PC-9 (cell line): Measurements from ENCODE around the gene DNAJC7. TPM values are rescaled to one million over a fixed set of nuclear protein-coding genes. Genes with fewer than 3 reads are reported as not detected.

Experiments used
- BruUV-seq: library from RNA; stranded (reverse); fragments of 400-500 nt; replicated peaks from 2 replicates; lab custom pipeline; 2021; lab: Mats Ljungman, UMichigan
- CTCF ChIA-PET: fragments of 300-600 bp; sonication (Branson Sonifier 250); formaldehyde crosslinking; loops from one replicate; lab custom pipeline; 2022; ENCODE audit warnings: antibody characterized with exemption; lab: Charles Lee
- POLR2A ChIA-PET: fragments of 300-600 bp; sonication (Branson Sonifier 250); formaldehyde crosslinking; loops from one replicate; lab custom pipeline; 2022; ENCODE audit warnings: antibody characterized with exemption; ENCODE audit not compliant: unreplicated experiment; lab: Charles Lee
- DNase-seq, 2 experiments: peaks; one replicate each; pipeline versions ENCODE4 v3.0.0 to v3.0.0-alpha.2; 2015 to 2022; ENCODE audit warnings: mixed read lengths in 1 of 2
- H2AFZ ChIP-seq: fragments of 200-600 bp; sonication (generic); 2 replicates; pipeline ENCODE4 v1.8.1; 2017; ENCODE audit warnings: antibody characterized with exemption
- H3F3A ChIP-seq: fragments of 200-600 bp; sonication (generic); 2 replicates; pipeline ENCODE4 v1.8.1; 2017; ENCODE audit warnings: antibody characterized with exemption, mild to moderate bottlenecking, low read depth; ENCODE audit not compliant: insufficient read depth
- H3K27ac ChIP-seq: fragments of 200-600 bp; sonication (generic); 2 replicates; pipeline ENCODE4 v1.6.1; 2016; ENCODE audit warnings: mixed run types
- H3K27me3 ChIP-seq: fragments of 200-600 bp; sonication (generic); 2 replicates; pipeline ENCODE4 v1.6.1; 2016; ENCODE audit warnings: low read depth, mixed run types; ENCODE audit not compliant: insufficient read depth
- H3K36me3 ChIP-seq: fragments of 200-600 bp; sonication (generic); 2 replicates; pipeline ENCODE4 v1.6.1; 2016; ENCODE audit warnings: low read depth, mixed run types
- H3K4me1 ChIP-seq: fragments of 200-600 bp; sonication (generic); replicated peaks from 2 replicates; pipeline ENCODE4 v1.6.1; 2016; ENCODE audit warnings: mixed run types; ENCODE audit not compliant: insufficient read depth
- H3K4me2 ChIP-seq: fragments of 200-600 bp; sonication (generic); 2 replicates; pipeline ENCODE4 v1.6.1; 2017; ENCODE audit warnings: mixed run types
- H3K4me3 ChIP-seq: fragments of 200-600 bp; sonication (generic); 2 replicates; pipeline ENCODE4 v1.6.1; 2016; ENCODE audit warnings: mixed run types
- H3K79me2 ChIP-seq: fragments of 200-600 bp; sonication (generic); 2 replicates; pipeline ENCODE4 v1.6.1; 2017; ENCODE audit warnings: low read depth, mixed run types
- H3K9me2 ChIP-seq: fragments of 200-600 bp; sonication (generic); 2 replicates; pipeline ENCODE4 v1.8.1; 2017; ENCODE audit warnings: mild to moderate bottlenecking; ENCODE audit not compliant: insufficient read depth
- H3K9me3 ChIP-seq: fragments of 200-600 bp; sonication (generic); 2 replicates; pipeline ENCODE4 v1.8.1; 2016; ENCODE audit warnings: low read depth; ENCODE audit not compliant: insufficient read depth
- H4K20me1 ChIP-seq: fragments of 200-600 bp; sonication (generic); 2 replicates; pipeline ENCODE4 v1.8.1; 2017; ENCODE audit not compliant: insufficient read depth
- EZH2 ChIP-seq: fragments of 200-600 bp; sonication (generic); IDR thresholded peaks from 2 replicates; pipeline ENCODE4 v1.8.0; 2017; ENCODE audit warnings: antibody characterized with exemption, low read depth
- intact Hi-C: fragments of 100-400 bp; cut with micrococcal nuclease; formaldehyde crosslinking; loops from one replicate; pipeline ENCODE4 v1.10.0; 2022; ENCODE audit not compliant: unreplicated experiment
- total RNA-seq: library from RNA; stranded (reverse); gene quantifications from 2 replicates; pipeline ENCODE4 v1.2.3, GENCODE V29; 2021
- TF ChIP-seq, protein P1 (sequence below): fragments of 200-600 bp; sonication (generic); conservative IDR thresholded peaks from 2 replicates; pipeline ENCODE4 v1.6.1; 2017; ENCODE audit warnings: mixed run types, antibody characterized with exemption, mild to moderate bottlenecking, moderate library complexity

The DNAJC7 gene
- total RNA-seq, 1 experiment from 2014 or later, result 96.1 TPM

DNA sequence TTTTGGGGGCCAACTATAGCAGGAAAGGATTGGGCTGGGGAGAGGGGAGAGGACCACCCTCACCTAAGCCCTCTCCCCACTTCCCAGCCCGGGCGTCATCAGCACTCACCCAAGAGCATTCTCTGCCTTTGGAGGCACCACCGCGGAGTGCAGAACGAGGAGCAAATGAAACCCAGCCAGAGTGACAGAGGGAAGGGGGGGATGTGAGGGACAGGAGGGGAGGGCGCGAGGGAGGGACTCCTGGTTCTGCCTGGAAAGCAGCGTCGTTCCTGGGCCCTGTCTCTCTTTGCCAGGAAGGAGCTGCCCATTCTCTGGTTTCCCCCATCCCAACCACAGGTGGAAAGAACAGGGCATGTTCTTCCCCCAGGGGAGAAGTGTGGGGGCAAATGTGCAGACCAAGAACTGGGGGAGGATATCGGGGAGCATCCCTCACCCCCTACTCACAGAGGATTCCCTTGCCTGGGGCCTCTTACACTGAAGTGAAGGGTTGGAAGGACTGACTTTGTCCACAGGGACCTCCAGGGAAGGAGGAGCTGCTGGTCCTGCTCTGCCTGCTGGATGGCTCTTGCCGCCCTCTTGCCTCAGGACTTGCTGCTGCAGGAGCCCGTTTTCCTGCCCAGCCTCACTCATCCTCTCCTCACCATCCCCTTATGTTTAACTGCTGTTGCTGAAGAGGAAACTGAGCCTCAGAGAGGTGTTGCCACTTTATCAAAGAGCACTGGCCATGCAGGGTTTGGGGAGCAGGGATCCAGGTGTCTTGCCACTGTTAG is 36.7 kb upstream of the DNAJC7 start:
- Histone ChIP-seq H3K4me1 (0 out of 2 replicates have a peak, but pooled peaks cover 3% of the 10 kb centered on the region), H3K27me3 (peaks cover 27% of the 10 kb centered on the region; the same call in 1 of the 2 replicates), H3K9me2 (no peaks in the 10 kb centered on the region), H3F3A (no peaks in the 10 kb centered on the region), H4K20me1 (no peaks in the 10 kb centered on the region), H3K4me3 (no peak overlapping the region), H3K36me3 (no peaks in the 10 kb centered on the region), H3K79me2 (no peaks in the 10 kb centered on the region), H2AFZ (no peak overlapping the region), H3K27ac (no peak overlapping the region), H3K9me3 (no peaks in the 10 kb centered on the region), H3K4me2 (no peak overlapping the region)
- DNase-seq, result no peak
- intact Hi-C loops, result loop anchor here (5.0 kb wide), 1 partner anchor 48 kb away; no protein-coding TSS in a partner anchor
- BruUV-seq, result no TSS peak
- CTCF ChIA-PET, result no interaction called here
- no peak for TF ChIP-seq EZH2
- TF ChIP-seq, protein P1, sequence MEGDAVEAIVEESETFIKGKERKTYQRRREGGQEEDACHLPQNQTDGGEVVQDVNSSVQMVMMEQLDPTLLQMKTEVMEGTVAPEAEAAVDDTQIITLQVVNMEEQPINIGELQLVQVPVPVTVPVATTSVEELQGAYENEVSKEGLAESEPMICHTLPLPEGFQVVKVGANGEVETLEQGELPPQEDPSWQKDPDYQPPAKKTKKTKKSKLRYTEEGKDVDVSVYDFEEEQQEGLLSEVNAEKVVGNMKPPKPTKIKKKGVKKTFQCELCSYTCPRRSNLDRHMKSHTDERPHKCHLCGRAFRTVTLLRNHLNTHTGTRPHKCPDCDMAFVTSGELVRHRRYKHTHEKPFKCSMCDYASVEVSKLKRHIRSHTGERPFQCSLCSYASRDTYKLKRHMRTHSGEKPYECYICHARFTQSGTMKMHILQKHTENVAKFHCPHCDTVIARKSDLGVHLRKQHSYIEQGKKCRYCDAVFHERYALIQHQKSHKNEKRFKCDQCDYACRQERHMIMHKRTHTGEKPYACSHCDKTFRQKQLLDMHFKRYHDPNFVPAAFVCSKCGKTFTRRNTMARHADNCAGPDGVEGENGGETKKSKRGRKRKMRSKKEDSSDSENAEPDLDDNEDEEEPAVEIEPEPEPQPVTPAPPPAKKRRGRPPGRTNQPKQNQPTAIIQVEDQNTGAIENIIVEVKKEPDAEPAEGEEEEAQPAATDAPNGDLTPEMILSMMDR, result no peak
- POLR2A ChIA-PET, result no interaction called here

GRCh38 chr17:42052346-42052877 is 35.2 kb upstream of the DNAJC7 start:
- Histone ChIP-seq H4K20me1 (no peaks in the 10 kb centered on the region), H2AFZ (no peak overlapping the region), H3K36me3 (no peaks in the 10 kb centered on the region), H3K4me3 (no peak overlapping the region), H3K4me1 (0 out of 2 replicates have a peak, but pooled peaks cover 3% of the 10 kb centered on the region), H3K27me3 (peaks cover 27% of the 10 kb centered on the region; the same call in 1 of the 2 replicates), H3F3A (no peaks in the 10 kb centered on the region), H3K9me2 (no peaks in the 10 kb centered on the region), H3K9me3 (no peaks in the 10 kb centered on the region), H3K4me2 (no peak overlapping the region), H3K79me2 (no peaks in the 10 kb centered on the region), H3K27ac (no peak overlapping the region)
- no peak for DNase-seq
- CTCF ChIA-PET, result no interaction called here
- intact Hi-C loops, result loop anchor here (5.0 kb wide), 1 partner anchor 50 kb away; no protein-coding TSS in a partner anchor
- TF ChIP-seq, protein P1, result no peak
- no peak for TF ChIP-seq EZH2
- POLR2A ChIA-PET, result no interaction called here
- BruUV-seq, result no TSS peak

DNA sequence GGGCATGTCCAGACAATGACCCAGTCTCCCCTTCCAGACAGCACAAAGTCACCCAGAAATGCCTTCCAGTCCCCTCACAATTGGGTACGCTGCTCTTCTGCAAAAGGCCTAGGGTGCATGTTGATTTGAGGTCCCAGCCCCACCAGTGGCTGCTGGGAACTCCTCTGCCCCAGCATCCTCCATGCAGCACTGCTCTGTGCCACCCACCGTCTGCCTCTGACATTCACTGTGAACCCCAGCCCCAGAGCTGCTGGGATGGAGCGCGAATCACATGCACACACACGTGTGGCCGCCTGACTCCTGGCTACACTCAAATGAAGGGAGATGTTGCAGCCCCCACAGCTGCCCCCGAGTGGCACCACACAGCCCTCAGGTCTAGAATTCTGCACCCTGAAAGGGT is 34.4 kb upstream of the DNAJC7 start:
- no peak overlapping the region for H3K27ac ChIP-seq
- intact Hi-C loops, result loop anchor here (5.0 kb wide), 1 partner anchor 51 kb away; no protein-coding TSS in a partner anchor
- no peaks in the 10 kb centered on the region for H4K20me1 ChIP-seq
- no peak overlapping the region for H3K4me3 ChIP-seq
- H3K4me2 ChIP-seq, result no peak overlapping the region
- no peaks in the 10 kb centered on the region for H3K9me2 ChIP-seq
- DNase-seq, result no peak
- no peaks in the 10 kb centered on the region for H3K79me2 ChIP-seq
- 0 out of 2 replicates have a peak, but pooled peaks cover 3% of the 10 kb centered on the region for H3K4me1 ChIP-seq
- POLR2A ChIA-PET, result no interaction called here
- H2AFZ ChIP-seq, result no peak overlapping the region
- H3K9me3 ChIP-seq, result no peaks in the 10 kb centered on the region
- H3K36me3 ChIP-seq, result no peaks in the 10 kb centered on the region
- H3F3A ChIP-seq, result no peaks in the 10 kb centered on the region
- CTCF ChIA-PET, result no interaction called here
- TF ChIP-seq EZH2, result no peak
- TF ChIP-seq, protein P1, result no peak
- no TSS peak for BruUV-seq
- peaks cover 27% of the 10 kb centered on the region; the same call in 1 of the 2 replicates for H3K27me3 ChIP-seq
